GM23248 (cell line): Measurements from ENCODE around the gene VIPR2.

ENCODE experiments used
- EZH2 ChIP-seq: fragments of 200-600 bp; sonication (generic); IDR thresholded peaks from 2 replicates; pipeline ENCODE4 v1.6.1; 2018; ENCODE audit warnings: antibody characterized with exemption, mild to moderate bottlenecking; ENCODE audit not compliant: insufficient read depth, poor library complexity, severe bottlenecking
- EZH2phosphoT487 ChIP-seq: fragments of 200-600 bp; sonication (generic); IDR thresholded peaks from 2 replicates; pipeline ENCODE4 v1.6.1; 2018; ENCODE audit warnings: antibody characterized with exemption, moderate library complexity, mild to moderate bottlenecking, low read depth; ENCODE audit not compliant: insufficient read depth

DNA sequence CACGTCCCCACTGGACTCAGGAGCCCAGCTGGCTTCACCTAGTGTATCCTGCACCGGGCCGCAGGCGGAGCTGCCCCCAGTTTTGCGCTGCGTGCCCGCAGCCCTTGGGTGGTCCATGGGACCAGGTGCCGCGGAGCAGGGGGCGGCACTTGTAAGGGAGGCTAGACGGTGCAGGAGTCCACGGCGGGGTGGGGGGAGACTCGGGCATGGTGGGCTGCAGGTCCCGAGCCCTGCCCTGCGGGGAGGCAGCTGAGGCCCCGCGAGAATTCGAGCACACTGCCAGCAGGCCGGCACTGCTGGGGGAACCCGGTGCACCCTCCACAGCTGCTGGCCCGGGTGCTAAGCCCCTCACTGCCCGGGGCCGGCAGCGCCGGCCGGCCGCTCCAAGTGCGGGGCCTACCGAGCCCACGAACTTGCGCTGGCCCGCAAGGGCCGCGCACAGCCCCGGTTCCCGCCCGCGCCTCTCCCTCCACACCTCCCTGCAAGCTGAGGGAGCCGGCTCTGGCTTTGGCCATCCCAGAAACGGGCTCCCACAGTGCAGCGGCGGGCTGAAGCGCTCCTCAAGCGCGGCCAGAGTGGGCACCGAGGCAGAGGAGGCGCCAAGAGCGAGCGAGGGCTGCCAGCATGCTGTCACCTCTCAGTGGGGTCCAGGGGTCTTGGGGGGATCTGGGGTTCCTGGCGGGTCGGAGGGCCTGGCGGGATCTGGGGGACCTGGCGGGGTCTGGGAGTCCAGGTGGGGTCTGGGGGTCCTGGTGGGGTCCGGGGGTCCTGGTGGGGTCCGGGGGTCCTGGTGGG, 81.4 kb downstream of the VIPR2 start:
- TF ChIP-seq EZH2 (no peak), EZH2phosphoT487 (no peak)
